A549 (cell line): ENCODE data around the gene ARFIP1.

Experiments
- RCOR1 ChIP-seq: fragments of 150-350 bp; IDR thresholded peaks from 2 replicates; pipeline ENCODE4 v1.6.1; 2014; ENCODE audit warnings: antibody characterized with exemption, low read length, low read depth
- SREBF2 ChIP-seq: fragments of 450-650 bp; IDR thresholded peaks from 2 replicates; pipeline ENCODE4 v1.6.1; 2014; ENCODE audit warnings: mild to moderate bottlenecking, moderate library complexity
- TF ChIP-seq, protein P1 (sequence below): fragments of >200 bp; sonication (Bioruptor Twin); formaldehyde crosslinking; IDR thresholded peaks from 3 replicates; pipeline ENCODE4 v1.5.1; 2016

DNA sequence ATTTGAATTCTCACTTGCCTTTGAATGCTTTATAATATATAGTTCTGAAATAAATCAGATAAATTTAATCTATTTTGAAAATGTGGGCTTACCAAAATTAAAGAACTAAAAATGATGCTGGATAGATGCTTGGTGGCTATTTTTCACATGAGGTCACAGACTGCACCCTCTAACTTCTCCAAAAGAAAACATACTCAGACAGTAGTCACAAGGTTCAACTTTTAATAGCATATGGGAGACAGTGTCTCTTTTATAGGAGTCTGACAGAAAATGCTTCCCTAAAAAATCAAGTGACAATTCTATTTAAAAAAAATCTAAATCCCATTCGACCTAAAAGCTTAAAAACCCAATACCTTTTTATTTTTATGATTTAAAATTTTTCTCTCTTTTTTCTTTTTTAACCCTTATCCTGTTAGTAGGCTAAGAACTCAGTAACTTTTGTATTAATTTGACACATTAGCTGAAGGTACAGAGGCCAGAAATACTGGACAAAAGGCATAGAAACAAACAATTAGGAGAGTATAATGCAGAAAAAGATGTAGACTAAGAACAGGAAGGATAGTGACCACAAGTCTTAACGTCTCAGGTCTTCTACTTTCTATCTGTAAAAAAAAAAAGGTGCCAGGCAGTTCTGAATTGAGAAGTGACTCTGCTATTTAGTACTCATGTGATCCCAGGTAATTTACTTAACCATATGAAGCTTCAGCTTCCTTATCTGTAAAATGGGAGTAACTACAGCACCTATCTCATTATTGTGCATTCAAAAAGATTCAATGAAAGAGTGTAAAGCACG, 7.8 kb upstream of the ARFIP1 start:
- TF ChIP-seq RCOR1 = no peak
- TF ChIP-seq, protein P1, sequence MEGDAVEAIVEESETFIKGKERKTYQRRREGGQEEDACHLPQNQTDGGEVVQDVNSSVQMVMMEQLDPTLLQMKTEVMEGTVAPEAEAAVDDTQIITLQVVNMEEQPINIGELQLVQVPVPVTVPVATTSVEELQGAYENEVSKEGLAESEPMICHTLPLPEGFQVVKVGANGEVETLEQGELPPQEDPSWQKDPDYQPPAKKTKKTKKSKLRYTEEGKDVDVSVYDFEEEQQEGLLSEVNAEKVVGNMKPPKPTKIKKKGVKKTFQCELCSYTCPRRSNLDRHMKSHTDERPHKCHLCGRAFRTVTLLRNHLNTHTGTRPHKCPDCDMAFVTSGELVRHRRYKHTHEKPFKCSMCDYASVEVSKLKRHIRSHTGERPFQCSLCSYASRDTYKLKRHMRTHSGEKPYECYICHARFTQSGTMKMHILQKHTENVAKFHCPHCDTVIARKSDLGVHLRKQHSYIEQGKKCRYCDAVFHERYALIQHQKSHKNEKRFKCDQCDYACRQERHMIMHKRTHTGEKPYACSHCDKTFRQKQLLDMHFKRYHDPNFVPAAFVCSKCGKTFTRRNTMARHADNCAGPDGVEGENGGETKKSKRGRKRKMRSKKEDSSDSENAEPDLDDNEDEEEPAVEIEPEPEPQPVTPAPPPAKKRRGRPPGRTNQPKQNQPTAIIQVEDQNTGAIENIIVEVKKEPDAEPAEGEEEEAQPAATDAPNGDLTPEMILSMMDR = no peak
- no peak for TF ChIP-seq SREBF2
